ENCODE measurements around the gene DNM2. TPM values are rescaled to one million over a fixed set of nuclear protein-coding genes. Genes with fewer than 3 reads are reported as not detected.

Gene DNM2
- total RNA-seq, 4 donors from 2014 or later: 73.6 to 115 (median 93.7) TPM

- H3K27ac ChIP-seq (replicated peaks in 1 of 4): peak overlapping the region in 1 of 4 donors; percentile 65
- no peaks in the 10 kb centered on the region for H3K9me3 ChIP-seq
- TF ChIP-seq CTCF (IDR thresholded peaks at IDR 0.05) (no peak), POLR2A (IDR thresholded peaks at IDR 0.05; ENCODE audit: low read depth) (no peak), EP300 (IDR thresholded peaks at IDR 0.05) (no peak), POLR2AphosphoS5 (IDR thresholded peaks at IDR 0.05) (no peak)
- H3K36me3 ChIP-seq: peaks cover 3 to 27% (median 16%) of the 10 kb centered on the region in 4 donors
- no peak overlapping the region for H3K4me3 ChIP-seq
- intact Hi-C loops (cut with DNase I): loop anchor here (5.0 kb wide), 1 partner anchor 51 kb away; the partner anchor contains the start of gene DNM2
- no peak for DNase-seq (ENCODE audit: extremely low spot score)
- 83% methylated on average over 9 of the region's 11 CpGs for WGBS
- H3K27me3 ChIP-seq: no peaks in the 10 kb centered on the region
- peaks cover 55 to 69% (median 65%) of the 10 kb centered on the region in 4 donors for H3K4me1 ChIP-seq
These were observed 50.5 kb downstream of the DNM2 start for GRCh38 chr19:10768369-10768768.

- no peak overlapping the region for H3K4me3 ChIP-seq
- H3K27ac ChIP-seq (replicated peaks in 1 of 4): peak overlapping the region; percentile 30 to 65 (median 46)
- H3K9me3 ChIP-seq: no peaks in the 10 kb centered on the region
- intact Hi-C loops (cut with DNase I): loop anchor here (5.0 kb wide), 1 partner anchor 52 kb away; the partner anchor contains the start of gene DNM2
- TF ChIP-seq POLR2AphosphoS5 (IDR thresholded peaks at IDR 0.05) (no peak), CTCF (IDR thresholded peaks at IDR 0.05) (no peak), EP300 (IDR thresholded peaks at IDR 0.05) (no peak), POLR2A (IDR thresholded peaks at IDR 0.05; ENCODE audit: low read depth) (no peak)
- H3K27me3 ChIP-seq: no peaks in the 10 kb centered on the region
- peaks cover 54 to 63% (median 59%) of the 10 kb centered on the region in 4 donors for H3K4me1 ChIP-seq
- peaks cover 3 to 33% (median 22%) of the 10 kb centered on the region in 4 donors for H3K36me3 ChIP-seq
- no peak for DNase-seq (ENCODE audit: extremely low spot score)
- 80% methylated on average over 4 of the region's 6 CpGs for WGBS
These were observed 51.1 kb downstream of the DNM2 start for GRCh38 chr19:10768936-10769335.

- intact Hi-C loops (cut with DNase I): loop anchor here (5.0 to 10.0 kb wide), 2 partner anchors 53 to 95 kb away; partner anchors contain the start of gene DNM2
- TF ChIP-seq CTCF (IDR thresholded peaks at IDR 0.05) (peak in 2 of 3 experiments; percentile 26 to 32), POLR2AphosphoS5 (IDR thresholded peaks at IDR 0.05) (no peak), POLR2A (IDR thresholded peaks at IDR 0.05; ENCODE audit: low read depth) (no peak), EP300 (IDR thresholded peaks at IDR 0.05) (no peak)
- WGBS: 59% methylated on average over 18 of the region's 21 CpGs
- Histone ChIP-seq H3K4me1 (peaks cover 53 to 59% (median 55%) of the 10 kb centered on the region in 4 donors), H3K4me3 (no peak overlapping the region), H3K9me3 (no peaks in the 10 kb centered on the region), H3K36me3 (peaks cover 3 to 42% (median 29%) of the 10 kb centered on the region in 4 donors), H3K27ac (replicated peaks in 1 of 4) (peak overlapping the region; percentile 30 to 65 (median 46)), H3K27me3 (no peaks in the 10 kb centered on the region)
- no peak for DNase-seq (ENCODE audit: extremely low spot score)
These were observed 51.9 kb downstream of the DNM2 start for GRCh38 chr19:10769533-10770491.

- Histone ChIP-seq H3K27ac (replicated peaks in 1 of 4) (no peak overlapping the region), H3K9me3 (no peaks in the 10 kb centered on the region), H3K4me1 (peaks cover 15 to 28% (median 21%) of the 10 kb centered on the region in 4 donors), H3K27me3 (no peaks in the 10 kb centered on the region), H3K36me3 (peaks cover 20 to 74% (median 69%) of the 10 kb centered on the region in 4 donors), H3K4me3 (no peak overlapping the region)
- no peak for DNase-seq (ENCODE audit: extremely low spot score)
- WGBS: 83% methylated on average over 3 of the region's 3 CpGs
- intact Hi-C loops (cut with DNase I): loop anchor here (10.0 kb wide), 1 partner anchor 91 kb away; no protein-coding TSS in a partner anchor
- TF ChIP-seq CTCF (IDR thresholded peaks at IDR 0.05) (no peak), EP300 (IDR thresholded peaks at IDR 0.05) (no peak), POLR2A (IDR thresholded peaks at IDR 0.05; ENCODE audit: low read depth) (no peak), POLR2AphosphoS5 (IDR thresholded peaks at IDR 0.05) (no peak)
These were observed 56.1 kb downstream of the DNM2 start for GRCh38 chr19:10773969-10774368.
